Ascending aorta (tissue), 2 donors: ENCODE measurements around the gene S100A16. TPM values are rescaled to one million over a fixed set of nuclear protein-coding genes. Genes with fewer than 3 reads are reported as not detected.
"Not testable (repeated sequence)": the region's sequence is repeated elsewhere in the genome, so short reads cannot be mapped to it uniquely, and the experiment has no call there.

ENCODE experiments used
- DNase-seq, 2 donors: peaks; one replicate each; pipeline ENCODE4 v3.0.0-alpha.2; 2019; ENCODE audit warnings: low spot score in 2 of 2
- H3K27ac ChIP-seq, 2 donors: fragments of 200-600 bp; sonication (generic); one replicate each; pipeline ENCODE4 v1.5.1; 2016 to 2017; ENCODE audit warnings: mild to moderate bottlenecking in 1 of 2
- H3K27me3 ChIP-seq: fragments of 200-600 bp; sonication (generic); one replicate; pipeline ENCODE4 v1.5.1; 2017
- H3K36me3 ChIP-seq, 2 donors: fragments of 200-600 bp; sonication (generic); one replicate each; pipeline ENCODE4 v1.5.1; 2016
- H3K4me1 ChIP-seq, 2 donors: fragments of 200-600 bp; sonication (generic); one replicate each; pipeline ENCODE4 v1.5.1; 2016 to 2017; ENCODE audit warnings: mild to moderate bottlenecking in 1 of 2
- H3K4me3 ChIP-seq, 2 donors: fragments of 200-600 bp; sonication (generic); one replicate each; pipeline ENCODE4 v1.5.1; 2016 to 2017; ENCODE audit warnings: mild to moderate bottlenecking in 1 of 2
- H3K9me3 ChIP-seq, 2 donors: fragments of 200-600 bp; sonication (generic); one replicate each; pipeline ENCODE4 v1.5.1; 2016
- intact Hi-C: fragments of 100-400 bp; cut with DNase I; formaldehyde crosslinking; loops from one replicate; pipeline ENCODE4 v1.15.1; 2023
- total RNA-seq: library from RNA; depleted of rRNA; stranded (reverse); fragments of >200 nt; gene quantifications from one replicate; pipeline ENCODE4 v1.1.0, GENCODE V29; 2016
- TF ChIP-seq, protein P1 (sequence below), 3 experiments: fragments of 200-600 bp in 2 of 3; fragments of 450-650 bp in 1 of 3; sonication (generic) in 2 of 3; IDR thresholded peaks; one replicate each; pipeline ENCODE4 v1.5.1; 2016 to 2019; ENCODE audit warnings: antibody characterized with exemption in 3 of 3, mild to moderate bottlenecking in 1 of 3, moderate library complexity in 1 of 3

The S100A16 gene
- total RNA-seq, 1 donor from 2014 or later = 364 TPM

DNA sequence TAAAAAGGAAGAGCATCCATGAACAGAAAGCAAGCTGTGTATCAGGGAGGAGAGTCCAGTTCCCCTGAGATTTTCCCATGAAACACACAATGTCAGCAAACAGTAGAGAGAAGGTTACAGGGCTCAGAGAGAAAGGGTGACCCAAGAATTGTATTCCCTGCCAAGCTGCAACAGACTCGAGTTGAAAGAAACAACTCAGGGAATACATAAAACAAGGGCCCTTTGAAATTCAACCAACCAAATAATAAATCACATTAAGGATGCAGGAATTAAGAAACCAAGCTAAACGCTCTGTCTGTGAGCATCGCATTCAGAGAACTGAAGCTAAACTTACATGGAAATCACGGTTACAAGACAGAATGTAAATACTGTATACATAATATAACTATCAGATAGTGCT is 20.2 kb downstream of the S100A16 start:
- no peaks in the 10 kb centered on the region for H3K4me1 ChIP-seq

DNA sequence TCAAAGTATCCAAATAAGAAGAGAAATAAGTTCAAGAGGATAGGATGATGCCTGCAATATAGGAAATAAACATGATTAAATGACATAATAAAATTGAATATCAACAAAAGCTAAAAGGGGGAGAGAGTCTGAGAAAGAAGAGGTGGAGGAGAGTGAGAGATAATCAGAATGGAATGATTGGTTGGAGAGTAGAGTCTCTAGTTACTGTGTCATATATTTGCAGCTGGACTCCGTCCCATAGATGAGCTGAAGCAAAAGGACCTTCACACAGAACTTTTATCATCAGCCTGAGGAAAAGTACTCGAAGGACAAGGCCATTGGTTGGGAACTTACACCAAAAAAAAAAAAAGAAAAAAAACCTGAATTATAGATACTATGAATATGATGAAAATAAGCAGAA is 24.5 kb downstream of the S100A16 start:
- Histone ChIP-seq H3K4me1 (no peaks in the 10 kb centered on the region), H3K36me3 (no peaks in the 10 kb centered on the region), H3K27ac (no peak overlapping the region), H3K27me3 (no peaks in the 10 kb centered on the region), H3K9me3 (no peaks in the 10 kb centered on the region), H3K4me3 (no peak overlapping the region)
- TF ChIP-seq, protein P1, sequence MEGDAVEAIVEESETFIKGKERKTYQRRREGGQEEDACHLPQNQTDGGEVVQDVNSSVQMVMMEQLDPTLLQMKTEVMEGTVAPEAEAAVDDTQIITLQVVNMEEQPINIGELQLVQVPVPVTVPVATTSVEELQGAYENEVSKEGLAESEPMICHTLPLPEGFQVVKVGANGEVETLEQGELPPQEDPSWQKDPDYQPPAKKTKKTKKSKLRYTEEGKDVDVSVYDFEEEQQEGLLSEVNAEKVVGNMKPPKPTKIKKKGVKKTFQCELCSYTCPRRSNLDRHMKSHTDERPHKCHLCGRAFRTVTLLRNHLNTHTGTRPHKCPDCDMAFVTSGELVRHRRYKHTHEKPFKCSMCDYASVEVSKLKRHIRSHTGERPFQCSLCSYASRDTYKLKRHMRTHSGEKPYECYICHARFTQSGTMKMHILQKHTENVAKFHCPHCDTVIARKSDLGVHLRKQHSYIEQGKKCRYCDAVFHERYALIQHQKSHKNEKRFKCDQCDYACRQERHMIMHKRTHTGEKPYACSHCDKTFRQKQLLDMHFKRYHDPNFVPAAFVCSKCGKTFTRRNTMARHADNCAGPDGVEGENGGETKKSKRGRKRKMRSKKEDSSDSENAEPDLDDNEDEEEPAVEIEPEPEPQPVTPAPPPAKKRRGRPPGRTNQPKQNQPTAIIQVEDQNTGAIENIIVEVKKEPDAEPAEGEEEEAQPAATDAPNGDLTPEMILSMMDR (IDR thresholded peaks at IDR 0.05) = no peak
- DNase-seq = no peak
- intact Hi-C loops = no loop called here

More for the DNA sequence above, 20.2 kb downstream of the S100A16 start:
- Histone ChIP-seq H3K27me3 (no peaks in the 10 kb centered on the region), H3K27ac (no peak overlapping the region), H3K9me3 (no peaks in the 10 kb centered on the region), H3K4me3 (no peak overlapping the region), H3K36me3 (no peaks in the 10 kb centered on the region)
- DNase-seq = no peak
- TF ChIP-seq, protein P1 (IDR thresholded peaks at IDR 0.05) = no peak
- intact Hi-C loops = no loop called here

DNA sequence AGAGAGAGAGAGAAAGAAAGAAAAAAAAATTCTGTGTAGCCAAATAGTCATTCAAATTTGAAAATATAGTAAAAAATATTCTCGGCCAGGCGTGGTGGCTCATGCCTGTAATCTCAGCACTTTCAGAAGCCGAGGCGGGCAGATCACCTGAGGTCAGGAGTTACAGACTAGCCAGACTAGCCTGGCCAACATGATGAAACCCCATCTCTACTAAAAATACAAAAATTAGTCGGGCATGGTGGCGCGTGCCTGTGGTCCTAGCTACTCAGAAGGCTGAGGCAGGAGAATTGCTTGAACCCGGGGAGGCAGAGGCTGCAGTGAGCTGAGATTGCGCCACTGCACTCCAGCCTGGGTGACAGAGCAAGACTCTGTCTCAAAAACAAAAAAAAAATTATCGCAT is 24.9 kb downstream of the S100A16 start:
- intact Hi-C loops = not testable (repeated sequence)

DNA sequence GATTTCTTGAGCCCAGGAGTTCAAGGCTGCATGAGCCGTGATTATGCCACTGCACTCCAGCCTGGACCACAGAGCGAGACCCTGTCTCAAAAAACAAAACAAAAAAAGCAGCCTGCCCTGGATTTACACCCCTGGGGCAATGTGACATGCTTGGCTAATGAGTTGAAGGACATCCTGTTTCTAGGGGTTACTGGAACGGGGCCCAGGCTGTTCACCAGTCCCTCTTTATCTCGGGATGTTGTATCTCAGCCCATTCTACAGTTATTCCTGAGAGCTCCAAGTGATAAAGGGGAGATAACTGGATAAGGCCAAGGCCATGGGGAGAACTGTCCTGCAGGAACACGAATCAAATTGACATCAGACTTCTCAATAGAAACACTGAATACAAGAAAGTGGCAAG is 25.6 kb downstream of the S100A16 start:
- TF ChIP-seq, protein P1 (IDR thresholded peaks at IDR 0.05) = no peak
- Histone ChIP-seq H3K9me3 (no peaks in the 10 kb centered on the region), H3K4me3 (no peak overlapping the region), H3K36me3 (no peaks in the 10 kb centered on the region), H3K27me3 (no peaks in the 10 kb centered on the region), H3K27ac (no peak overlapping the region), H3K4me1 (no peaks in the 10 kb centered on the region)
- no peak for DNase-seq
- intact Hi-C loops = no loop called here

More for the DNA sequence above, 24.9 kb downstream of the S100A16 start:
- DNase-seq, H3K9me3 ChIP-seq, H3K27ac ChIP-seq, H3K4me1 ChIP-seq, H3K4me3 ChIP-seq, H3K36me3 ChIP-seq, H3K27me3 ChIP-seq: not testable (repeated sequence)

DNA sequence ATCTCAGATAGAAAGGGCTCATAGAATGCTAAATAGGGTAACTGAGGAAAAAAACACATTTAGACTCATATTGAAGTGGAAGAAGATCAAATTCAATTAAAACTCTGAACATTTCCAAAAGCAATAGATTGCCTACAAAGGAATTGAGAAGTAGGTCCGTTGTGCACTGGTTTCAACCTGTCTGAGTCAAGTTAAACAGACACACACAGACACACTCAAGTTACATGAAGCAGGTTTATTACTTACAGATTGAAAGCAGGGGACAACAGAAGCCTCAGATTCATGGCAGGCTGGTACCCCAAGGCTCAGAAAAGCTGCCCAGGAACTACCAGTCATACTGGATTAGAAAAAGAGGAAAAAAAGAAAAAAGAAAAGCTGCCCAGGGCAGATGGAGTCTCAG is 26.6 kb downstream of the S100A16 start:
- H3K9me3 ChIP-seq = no peaks in the 10 kb centered on the region
- no peaks in the 10 kb centered on the region for H3K27me3 ChIP-seq
- H3K4me3 ChIP-seq = no peak overlapping the region
- DNase-seq = no peak
- no peaks in the 10 kb centered on the region for H3K4me1 ChIP-seq
- TF ChIP-seq, protein P1 (IDR thresholded peaks at IDR 0.05) = no peak
- no peak overlapping the region for H3K27ac ChIP-seq
- intact Hi-C loops = no loop called here
- H3K36me3 ChIP-seq = no peaks in the 10 kb centered on the region

DNA sequence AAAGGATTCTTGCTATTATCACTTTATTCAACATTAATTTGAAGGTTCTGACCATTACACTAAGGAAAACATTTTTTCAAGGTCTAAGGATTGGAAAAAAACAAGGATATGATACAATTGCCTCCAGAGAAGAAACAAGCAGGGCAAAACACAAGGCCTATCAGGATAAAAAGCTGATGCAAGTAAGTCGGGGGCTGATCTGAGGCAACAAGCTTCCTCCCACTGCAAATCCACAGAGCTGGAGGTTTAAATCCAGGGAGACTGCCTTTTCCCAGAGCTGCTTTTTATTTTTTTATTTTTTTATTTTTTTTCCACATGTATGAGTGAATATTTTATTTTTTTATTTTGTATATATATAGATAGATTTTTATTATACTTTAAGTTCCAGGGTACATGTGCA is 27.9 kb downstream of the S100A16 start:
- TF ChIP-seq, protein P1 (IDR thresholded peaks at IDR 0.05) = no peak
- H3K9me3 ChIP-seq = no peaks in the 10 kb centered on the region
- H3K4me3 ChIP-seq = no peak overlapping the region
- intact Hi-C loops = no loop called here
- no peaks in the 10 kb centered on the region for H3K27me3 ChIP-seq
- no peak overlapping the region for H3K27ac ChIP-seq
- no peaks in the 10 kb centered on the region for H3K4me1 ChIP-seq
- no peaks in the 10 kb centered on the region for H3K36me3 ChIP-seq
- DNase-seq = no peak
